GM23338 (cell line): Measurements from ENCODE around the gene RNF32. TPM values are rescaled to one million over a fixed set of nuclear protein-coding genes. Genes with fewer than 3 reads are reported as not detected.

Source experiments
- ATAC-seq: fragments of 200-7000 bp; cut with Tn5 transposase; 3 replicates; pipeline ENCODE4 v1.9.1; 2020
- DNase-seq: peaks from one replicate; pipeline ENCODE4 v3.0.0-alpha.2; 2015; ENCODE audit warnings: low spot score
- H2AFZ ChIP-seq: fragments of 200-600 bp; sonication (generic); 2 replicates; pipeline ENCODE4 v1.8.0; 2016; ENCODE audit warnings: antibody characterized with exemption, mild to moderate bottlenecking, moderate library complexity
- H3F3A ChIP-seq: fragments of 200-600 bp; sonication (generic); replicated peaks from 2 replicates; pipeline ENCODE4 v1.8.0; 2017; ENCODE audit warnings: antibody characterized with exemption, mixed run types, low read depth
- H3K27ac ChIP-seq: fragments of 200-600 bp; sonication (generic); 2 replicates; pipeline ENCODE4 v1.6.1; 2016; ENCODE audit warnings: low read depth
- H3K27me3 ChIP-seq: fragments of 200-600 bp; sonication (generic); 2 replicates; pipeline ENCODE4 v1.8.0; 2016; ENCODE audit warnings: mild to moderate bottlenecking, mixed run types, moderate library complexity; ENCODE audit not compliant: insufficient read depth
- H3K36me3 ChIP-seq: fragments of 200-600 bp; sonication (generic); 2 replicates; pipeline ENCODE4 v1.8.0; 2016; ENCODE audit warnings: mild to moderate bottlenecking; ENCODE audit not compliant: insufficient read depth
- H3K4me1 ChIP-seq: fragments of 200-600 bp; sonication (generic); 2 replicates; pipeline ENCODE4 v1.8.0; 2016; ENCODE audit warnings: mild to moderate bottlenecking, moderate library complexity; ENCODE audit not compliant: insufficient read depth
- H3K4me2 ChIP-seq: fragments of 200-600 bp; sonication (generic); 2 replicates; pipeline ENCODE4 v1.7.1; 2017; ENCODE audit warnings: mixed run types
- H3K4me3 ChIP-seq: fragments of 200-600 bp; sonication (generic); 2 replicates; pipeline ENCODE4 v1.6.1; 2016; ENCODE audit warnings: mixed run types
- H3K79me2 ChIP-seq: fragments of 200-600 bp; sonication (generic); replicated peaks from 2 replicates; pipeline ENCODE4 v1.8.0; 2017; ENCODE audit warnings: mild to moderate bottlenecking; ENCODE audit not compliant: insufficient read depth
- H3K9me2 ChIP-seq: fragments of 200-600 bp; sonication (generic); 2 replicates; pipeline ENCODE4 v1.8.0; 2017; ENCODE audit not compliant: insufficient read depth
- H4K20me1 ChIP-seq: fragments of 200-600 bp; sonication (generic); replicated peaks from 2 replicates; pipeline ENCODE4 v1.8.0; 2017; ENCODE audit warnings: mild to moderate bottlenecking; ENCODE audit not compliant: insufficient read depth
- H3K27ac Mint-ChIP-seq: 2 replicates; pipeline ENCODE4 v1.8.0; 2020; ENCODE audit warnings: inconsistent platforms, mild to moderate bottlenecking, moderate library complexity, mixed read lengths
- H3K27me3 Mint-ChIP-seq: 3 replicates; pipeline ENCODE4 v1.8.0; 2022; ENCODE audit warnings: low read depth, mild to moderate bottlenecking, moderate library complexity, mixed read lengths, inconsistent platforms; ENCODE audit not compliant: insufficient read depth, poor library complexity
- H3K36me3 Mint-ChIP-seq: 3 replicates; pipeline ENCODE4 v1.8.0; 2021; ENCODE audit warnings: low read depth, mild to moderate bottlenecking, inconsistent platforms, moderate library complexity, mixed read lengths
- H3K4me1 Mint-ChIP-seq: 3 replicates; pipeline ENCODE4 v1.8.0; 2020; ENCODE audit warnings: mild to moderate bottlenecking, inconsistent platforms, mixed read lengths
- H3K4me3 Mint-ChIP-seq: 3 replicates; pipeline ENCODE4 v1.8.0; 2021; ENCODE audit warnings: moderate library complexity, mild to moderate bottlenecking, inconsistent platforms, mixed read lengths
- H3K9me3 Mint-ChIP-seq: 3 replicates; pipeline ENCODE4 v1.8.0; 2020; ENCODE audit warnings: moderate library complexity, mild to moderate bottlenecking, inconsistent platforms, mixed read lengths
- CREB1 ChIP-seq: fragments of 250-450 bp; sonication (Bioruptor Pico); IDR thresholded peaks from 2 replicates; pipeline ENCODE4 v1.5.0; 2020; ENCODE audit warnings: low read depth, mild to moderate bottlenecking, moderate library complexity
- EZH2 ChIP-seq: fragments of 200-600 bp; sonication (generic); IDR thresholded peaks from one replicate; pipeline ENCODE4 v1.8.0; 2017; ENCODE audit warnings: antibody characterized with exemption, mild to moderate bottlenecking, low read depth; ENCODE audit not compliant: unreplicated experiment
- EZH2phosphoT487 ChIP-seq: fragments of 200-600 bp; sonication (generic); IDR thresholded peaks from one replicate; pipeline ENCODE4 v1.8.1; 2018; ENCODE audit warnings: antibody characterized with exemption; ENCODE audit not compliant: unreplicated experiment
- JUNB ChIP-seq: IDR thresholded peaks from one replicate; pipeline ENCODE4 v1.6.1; 2016; ENCODE audit warnings: antibody characterized with exemption; ENCODE audit not compliant: unreplicated experiment
- NANOG ChIP-seq: IDR thresholded peaks from 2 replicates; pipeline ENCODE4 v1.6.1; 2016; ENCODE audit warnings: antibody characterized with exemption, borderline replicate concordance
- POLR2AphosphoS5 ChIP-seq: IDR thresholded peaks from 2 replicates; pipeline ENCODE4 v1.6.1; 2016; ENCODE audit warnings: antibody characterized with exemption, low read depth
- STAT1 ChIP-seq: IDR thresholded peaks from one replicate; pipeline ENCODE4 v1.6.1; 2016; ENCODE audit warnings: antibody characterized with exemption; ENCODE audit not compliant: unreplicated experiment
- ZNF114 ChIP-seq: fragments of 250-450 bp; sonication (Bioruptor Pico); IDR thresholded peaks from 2 replicates; pipeline ENCODE4 v1.5.0; 2020; ENCODE audit warnings: mild to moderate bottlenecking, moderate library complexity
- ZNF331 ChIP-seq: fragments of 250-450 bp; sonication (Bioruptor Pico); IDR thresholded peaks from 2 replicates; pipeline ENCODE4 v1.5.0; 2020; ENCODE audit warnings: low read depth, mild to moderate bottlenecking, moderate library complexity
- polyA plus RNA-seq: library from polyadenylated mRNA; unstranded; fragments of >200 nt; fragmentation: Nextera tagmentation; extraction: Ambion mirVana; gene quantifications from 2 replicates; pipeline ENCODE4 v1.2.1, GENCODE V29; 2016
- total RNA-seq: library from RNA; depleted of rRNA; stranded (reverse); fragments of >200 nt; shearing (Covaris generic); gene quantifications from 2 replicates; pipeline ENCODE4 v1.2.3, GENCODE V29; 2014
- TF ChIP-seq, protein P1 (sequence below): IDR thresholded peaks from 2 replicates; pipeline ENCODE4 v1.6.1; 2016; ENCODE audit warnings: antibody characterized with exemption
- TF ChIP-seq, protein P2 (sequence below): IDR thresholded peaks from one replicate; pipeline ENCODE4 v1.6.1; 2018; ENCODE audit warnings: antibody characterized with exemption; ENCODE audit not compliant: unreplicated experiment

RNF32 gene
- total and polyA plus RNA-seq, 2 experiments from 2014 or later: 0.56 to 2.0 TPM

DNA sequence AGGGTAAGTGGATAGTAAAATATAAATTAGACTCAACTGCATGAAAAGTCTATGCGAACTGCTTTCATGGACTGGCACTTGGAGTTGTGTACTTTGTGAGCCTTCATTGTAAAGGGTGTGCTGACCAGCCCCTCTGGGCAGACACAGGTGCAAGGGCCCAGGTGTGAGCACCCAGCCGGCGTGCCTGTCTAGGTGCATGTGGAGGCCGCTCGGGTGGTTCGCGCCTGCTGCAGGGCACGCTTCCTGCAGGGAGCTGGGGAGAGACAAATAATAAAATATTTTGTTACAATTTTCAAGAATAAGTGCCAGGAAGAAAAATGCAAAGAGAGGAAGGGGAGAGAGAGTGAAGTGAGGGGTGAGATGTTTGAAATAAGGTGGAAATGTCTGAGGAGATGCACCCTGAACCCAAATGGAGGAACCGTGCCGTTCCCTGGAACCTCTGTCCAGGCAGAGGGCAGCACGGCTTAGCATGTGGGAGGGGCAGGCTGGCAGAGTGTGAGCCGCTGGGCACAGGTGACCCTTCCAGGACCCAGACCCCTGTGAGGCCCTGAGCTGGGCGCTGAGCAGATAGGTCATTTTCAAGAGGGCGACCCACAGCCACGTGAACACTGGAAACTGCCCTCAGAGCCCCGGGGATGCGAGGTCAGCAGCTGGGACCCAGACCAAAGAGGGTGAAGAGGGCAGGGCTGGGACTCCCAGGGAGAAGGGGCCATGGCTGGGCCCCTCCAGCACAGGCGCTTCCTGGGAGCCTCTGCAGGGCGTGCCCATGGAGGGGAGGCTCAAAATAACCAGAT, 28.7 kb downstream of the RNF32 start:
- Histone ChIP-seq H3K9me2 (no peaks in the 10 kb centered on the region), H3K4me1 (peaks cover 16% of the 10 kb centered on the region; the same call in 1 of the 2 replicates), H3K27ac (no peak overlapping the region), H3K4me3 (no peak overlapping the region), H3K36me3 (no peaks in the 10 kb centered on the region), H2AFZ (no peak overlapping the region), H3F3A (no peaks in the 10 kb centered on the region), H3K79me2 (no peaks in the 10 kb centered on the region), H4K20me1 (no peaks in the 10 kb centered on the region; the same call in 1 of the 2 replicates), H3K4me2 (no peak overlapping the region), H3K27me3 (no peaks in the 10 kb centered on the region)
- Mint-ChIP-seq H3K4me1 (peaks cover 39% of the 10 kb centered on the region), H3K36me3 (peaks cover 5% of the 10 kb centered on the region; the same call in 2 of the 3 replicates), H3K4me3 (no peak overlapping the region), H3K27ac (no peak overlapping the region), H3K27me3 (peaks cover under 1% of the 10 kb centered on the region), H3K9me3 (no peaks in the 10 kb centered on the region)
- ATAC-seq: no peak
- no peak for DNase-seq
- TF ChIP-seq, protein P1, sequence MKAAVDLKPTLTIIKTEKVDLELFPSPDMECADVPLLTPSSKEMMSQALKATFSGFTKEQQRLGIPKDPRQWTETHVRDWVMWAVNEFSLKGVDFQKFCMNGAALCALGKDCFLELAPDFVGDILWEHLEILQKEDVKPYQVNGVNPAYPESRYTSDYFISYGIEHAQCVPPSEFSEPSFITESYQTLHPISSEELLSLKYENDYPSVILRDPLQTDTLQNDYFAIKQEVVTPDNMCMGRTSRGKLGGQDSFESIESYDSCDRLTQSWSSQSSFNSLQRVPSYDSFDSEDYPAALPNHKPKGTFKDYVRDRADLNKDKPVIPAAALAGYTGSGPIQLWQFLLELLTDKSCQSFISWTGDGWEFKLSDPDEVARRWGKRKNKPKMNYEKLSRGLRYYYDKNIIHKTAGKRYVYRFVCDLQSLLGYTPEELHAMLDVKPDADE: no peak
- TF ChIP-seq, protein P2, sequence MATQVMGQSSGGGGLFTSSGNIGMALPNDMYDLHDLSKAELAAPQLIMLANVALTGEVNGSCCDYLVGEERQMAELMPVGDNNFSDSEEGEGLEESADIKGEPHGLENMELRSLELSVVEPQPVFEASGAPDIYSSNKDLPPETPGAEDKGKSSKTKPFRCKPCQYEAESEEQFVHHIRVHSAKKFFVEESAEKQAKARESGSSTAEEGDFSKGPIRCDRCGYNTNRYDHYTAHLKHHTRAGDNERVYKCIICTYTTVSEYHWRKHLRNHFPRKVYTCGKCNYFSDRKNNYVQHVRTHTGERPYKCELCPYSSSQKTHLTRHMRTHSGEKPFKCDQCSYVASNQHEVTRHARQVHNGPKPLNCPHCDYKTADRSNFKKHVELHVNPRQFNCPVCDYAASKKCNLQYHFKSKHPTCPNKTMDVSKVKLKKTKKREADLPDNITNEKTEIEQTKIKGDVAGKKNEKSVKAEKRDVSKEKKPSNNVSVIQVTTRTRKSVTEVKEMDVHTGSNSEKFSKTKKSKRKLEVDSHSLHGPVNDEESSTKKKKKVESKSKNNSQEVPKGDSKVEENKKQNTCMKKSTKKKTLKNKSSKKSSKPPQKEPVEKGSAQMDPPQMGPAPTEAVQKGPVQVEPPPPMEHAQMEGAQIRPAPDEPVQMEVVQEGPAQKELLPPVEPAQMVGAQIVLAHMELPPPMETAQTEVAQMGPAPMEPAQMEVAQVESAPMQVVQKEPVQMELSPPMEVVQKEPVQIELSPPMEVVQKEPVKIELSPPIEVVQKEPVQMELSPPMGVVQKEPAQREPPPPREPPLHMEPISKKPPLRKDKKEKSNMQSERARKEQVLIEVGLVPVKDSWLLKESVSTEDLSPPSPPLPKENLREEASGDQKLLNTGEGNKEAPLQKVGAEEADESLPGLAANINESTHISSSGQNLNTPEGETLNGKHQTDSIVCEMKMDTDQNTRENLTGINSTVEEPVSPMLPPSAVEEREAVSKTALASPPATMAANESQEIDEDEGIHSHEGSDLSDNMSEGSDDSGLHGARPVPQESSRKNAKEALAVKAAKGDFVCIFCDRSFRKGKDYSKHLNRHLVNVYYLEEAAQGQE: no peak
- TF ChIP-seq CREB1 (CRISPR knock-in tag): no peak
- no peak for TF ChIP-seq EZH2phosphoT487
- TF ChIP-seq NANOG: no peak
- no peak for TF ChIP-seq POLR2AphosphoS5
- TF ChIP-seq JUNB: no peak
- no peak for TF ChIP-seq EZH2

DNA sequence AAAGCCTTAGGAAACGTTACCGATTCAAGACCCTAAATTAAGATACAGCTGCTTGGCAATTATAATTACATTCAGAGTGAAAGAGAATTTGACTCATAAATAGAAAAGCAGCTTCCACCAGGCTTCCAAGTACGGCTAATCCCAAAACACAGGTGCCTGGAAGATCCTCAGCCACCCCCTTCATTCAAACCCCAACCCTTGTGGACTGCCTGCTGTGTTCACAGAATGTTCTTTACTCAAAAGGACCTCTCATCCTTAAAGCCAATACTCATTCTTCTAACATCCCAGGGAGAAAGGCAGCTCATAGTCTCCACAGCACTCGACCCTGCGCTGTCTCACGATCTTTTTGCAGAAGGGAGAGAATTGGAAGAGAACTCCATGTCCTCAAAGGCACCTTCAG, 32.9 kb downstream of the RNF32 start:
- Histone ChIP-seq H3K79me2 (no peaks in the 10 kb centered on the region), H3F3A (no peaks in the 10 kb centered on the region), H3K9me2 (no peaks in the 10 kb centered on the region), H3K4me1 (no peaks in the 10 kb centered on the region), H3K27me3 (no peaks in the 10 kb centered on the region), H4K20me1 (no peaks in the 10 kb centered on the region; the same call in 1 of the 2 replicates), H3K4me3 (no peak overlapping the region), H3K4me2 (no peak overlapping the region), H3K36me3 (no peaks in the 10 kb centered on the region), H3K27ac (peak overlapping the region; percentile 17; the same call in 1 of the 2 replicates), H2AFZ (no peak overlapping the region)
- Mint-ChIP-seq H3K27ac (no peak overlapping the region), H3K36me3 (peaks cover 22% of the 10 kb centered on the region), H3K27me3 (peaks cover 12% of the 10 kb centered on the region), H3K4me1 (peaks cover 25% of the 10 kb centered on the region), H3K4me3 (no peak overlapping the region), H3K9me3 (no peaks in the 10 kb centered on the region)
- ATAC-seq (peak; percentile 56), DNase-seq (no peak)
- TF ChIP-seq STAT1 (no peak), EZH2phosphoT487 (no peak), ZNF114 (no peak), CREB1 (CRISPR knock-in tag) (no peak), ZNF331 (CRISPR knock-in tag) (no peak)
- TF ChIP-seq, protein P1: no peak
- TF ChIP-seq, protein P2: no peak
